Measurements from ENCODE around the gene PRUNE2. TPM values are rescaled to one million over a fixed set of nuclear protein-coding genes. Genes with fewer than 3 reads are reported as not detected.

PRUNE2 gene
- total RNA-seq, 1 donor from 2014 or later, result 26.3 TPM

- no peak for DNase-seq
Observed at GRCh38 chr9:76655971-76656370, 249.9 kb downstream of the PRUNE2 start.

DNA sequence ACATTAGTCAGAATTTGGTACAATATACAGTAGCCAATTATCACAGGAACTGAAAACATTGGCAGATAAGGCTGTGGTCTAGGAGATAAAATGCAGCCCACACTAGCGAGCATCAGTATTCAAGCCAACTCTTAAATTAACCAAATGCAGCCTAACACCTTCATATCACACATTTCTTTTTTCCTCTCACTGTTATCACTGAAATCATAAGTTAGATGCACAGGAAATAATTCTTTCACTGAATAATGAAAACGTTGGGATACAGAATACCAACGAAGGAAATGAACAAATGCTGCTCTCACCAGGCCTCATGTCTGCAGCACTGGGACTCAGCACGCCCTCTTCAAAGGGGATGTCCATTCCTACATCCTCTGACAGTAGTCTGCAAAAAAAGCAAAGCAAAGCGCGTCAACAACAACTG, 250.8 kb downstream of the PRUNE2 start:
- DNase-seq, result no peak

DNA sequence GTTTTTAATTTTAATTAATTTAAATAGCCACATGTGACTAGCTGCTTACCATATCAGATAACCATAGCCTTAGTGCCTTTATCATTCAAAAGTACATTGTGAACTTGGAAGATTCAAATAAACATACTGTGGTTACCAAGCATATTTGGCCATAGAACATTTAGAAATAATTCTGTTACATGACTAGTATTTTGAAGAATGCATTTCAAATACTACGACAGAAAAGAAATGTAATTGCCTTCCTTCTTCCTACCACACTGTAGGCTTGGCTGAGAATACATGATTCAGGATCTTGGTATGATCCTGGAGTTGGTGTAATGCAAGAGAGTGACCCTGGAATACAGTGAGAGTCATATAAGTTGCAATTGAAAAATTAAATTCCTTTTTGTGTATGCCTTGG, 251.3 kb downstream of the PRUNE2 start:
- DNase-seq, result no peak

DNA sequence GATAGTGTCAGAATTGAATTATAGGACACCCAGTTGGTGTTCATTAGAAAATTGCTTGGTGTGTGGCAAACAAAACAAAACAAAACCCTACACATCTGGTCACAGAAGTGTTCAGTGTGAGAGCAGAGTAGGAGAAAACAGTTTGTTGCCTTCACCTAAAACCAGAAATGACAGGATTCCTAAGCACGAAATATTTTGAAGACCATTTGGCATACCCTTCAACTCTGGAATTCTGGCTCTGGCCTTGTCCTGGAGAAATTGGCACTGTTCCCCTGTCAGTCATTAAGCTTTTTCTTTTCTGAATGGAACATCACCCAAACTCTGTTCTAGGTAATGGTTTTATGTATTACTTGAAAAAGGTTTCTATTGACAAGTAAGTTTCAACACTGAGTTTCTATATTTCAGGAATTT, 251.9 kb downstream of the PRUNE2 start:
- DNase-seq, result no peak

DNA sequence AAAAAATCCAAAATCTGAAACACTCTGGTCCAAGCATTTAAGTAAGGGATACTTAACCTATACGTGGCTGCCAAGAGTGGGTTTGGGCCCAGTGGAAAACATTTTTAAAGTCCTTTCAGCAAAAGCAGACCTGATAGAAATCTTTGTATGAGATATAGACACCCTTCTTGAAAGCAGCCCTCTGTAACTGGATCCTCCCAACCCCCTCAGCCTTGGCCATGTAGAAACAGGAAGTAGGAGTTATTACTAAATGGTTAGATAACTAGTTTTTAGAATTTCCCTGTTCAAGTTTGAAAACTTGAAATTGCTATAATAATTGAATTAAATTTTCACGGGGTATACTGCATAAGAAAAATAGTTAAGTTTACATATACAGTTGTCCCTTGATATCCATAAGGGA, 253.0 kb downstream of the PRUNE2 start:
- DNase-seq, result no peak

GRCh38 chr9:76651119-76651705, 254.7 kb downstream of the PRUNE2 start:
- DNase-seq, result no peak

GRCh38 chr9:76650692-76651091, 255.2 kb downstream of the PRUNE2 start:
- DNase-seq, result no peak

DNA sequence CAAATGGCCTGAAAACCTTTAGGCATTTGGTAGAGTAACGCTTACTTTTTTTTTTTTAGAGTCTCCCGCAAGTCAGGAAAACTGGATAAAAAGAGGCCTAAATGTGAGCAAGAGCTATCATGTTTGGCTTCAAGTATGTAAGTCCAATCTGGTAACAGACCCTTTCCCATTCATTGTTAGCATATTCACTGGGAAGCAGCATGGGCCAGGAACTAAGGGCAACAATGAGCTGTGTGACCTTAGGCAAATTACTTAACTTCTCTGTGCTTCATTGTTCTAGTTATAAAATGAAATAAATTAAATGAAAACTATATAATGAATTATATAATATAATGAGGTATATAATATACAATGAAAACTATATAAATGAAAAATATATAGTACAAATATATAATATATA, 256.0 kb downstream of the PRUNE2 start:
- no peak for DNase-seq

- no peak for DNase-seq
Observed at GRCh38 chr9:76646249-76646648, 259.7 kb downstream of the PRUNE2 start.

- no peak for DNase-seq
Observed at GRCh38 chr9:76644647-76645250, 261.2 kb downstream of the PRUNE2 start.

DNA sequence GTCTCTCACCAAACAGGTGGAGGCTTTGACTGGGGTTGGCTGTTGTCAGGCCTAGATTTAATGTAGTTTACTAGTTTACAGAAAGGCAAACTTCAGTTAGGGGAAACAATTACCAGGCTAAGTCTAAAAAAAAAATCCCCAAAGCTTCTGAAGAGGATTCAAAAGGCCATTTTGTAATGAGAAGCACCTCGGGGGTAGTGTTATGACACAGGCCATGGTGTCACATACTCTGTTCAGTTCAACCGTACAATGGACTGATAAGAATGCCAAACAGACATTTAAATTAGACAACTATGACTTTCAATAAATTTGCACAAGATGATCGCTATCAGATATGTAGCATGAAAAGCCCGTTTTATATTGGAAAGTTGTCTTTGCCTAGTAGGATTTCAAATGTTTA, 261.7 kb downstream of the PRUNE2 start:
- DNase-seq, result no peak

- DNase-seq, result no peak
Observed at GRCh38 chr9:76643399-76644117, 262.4 kb downstream of the PRUNE2 start.

- DNase-seq, result no peak
Observed at GRCh38 chr9:76642701-76643209, 263.2 kb downstream of the PRUNE2 start.

DNA sequence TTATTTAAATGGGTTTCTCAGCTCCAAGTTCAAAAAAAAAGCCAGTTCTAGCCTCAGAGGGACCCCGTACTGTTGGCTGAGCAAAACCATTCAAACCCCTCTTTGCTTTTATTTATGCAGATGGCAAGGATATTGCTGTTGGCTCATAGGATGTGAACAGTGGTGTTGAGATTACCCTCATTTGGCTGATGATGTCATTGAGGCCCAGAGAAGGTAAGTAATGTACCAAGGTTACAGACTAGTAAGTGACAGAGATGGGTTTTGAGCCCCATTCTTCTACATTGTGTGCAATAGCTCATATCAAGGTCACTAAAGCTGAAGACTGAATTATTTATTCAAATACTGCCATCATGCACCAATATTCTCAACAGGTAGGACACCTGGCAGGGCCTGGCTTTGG, 263.8 kb downstream of the PRUNE2 start:
- DNase-seq, result no peak

DNA sequence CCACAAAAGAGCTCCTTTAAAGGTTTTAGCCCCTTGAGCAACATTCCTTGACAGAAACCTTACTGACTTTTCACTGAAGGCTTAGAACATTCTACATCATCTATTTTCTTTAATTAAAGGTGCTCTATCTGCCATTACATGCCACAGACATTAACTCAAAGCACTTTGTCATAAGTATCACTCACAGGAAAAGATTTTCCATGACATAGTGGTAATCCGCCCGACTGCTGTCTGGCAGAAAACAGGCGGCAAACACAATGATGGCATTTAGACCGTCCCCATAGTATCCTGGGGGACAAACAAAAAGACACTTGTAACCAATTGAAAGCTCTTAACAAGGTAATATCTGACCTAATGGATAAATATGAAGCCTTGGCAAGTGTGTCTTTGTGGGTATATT, 267.9 kb downstream of the PRUNE2 start:
- peak; percentile 52 for DNase-seq

GRCh38 chr9:76637416-76637815, 268.5 kb downstream of the PRUNE2 start:
- no peak for DNase-seq

DNA sequence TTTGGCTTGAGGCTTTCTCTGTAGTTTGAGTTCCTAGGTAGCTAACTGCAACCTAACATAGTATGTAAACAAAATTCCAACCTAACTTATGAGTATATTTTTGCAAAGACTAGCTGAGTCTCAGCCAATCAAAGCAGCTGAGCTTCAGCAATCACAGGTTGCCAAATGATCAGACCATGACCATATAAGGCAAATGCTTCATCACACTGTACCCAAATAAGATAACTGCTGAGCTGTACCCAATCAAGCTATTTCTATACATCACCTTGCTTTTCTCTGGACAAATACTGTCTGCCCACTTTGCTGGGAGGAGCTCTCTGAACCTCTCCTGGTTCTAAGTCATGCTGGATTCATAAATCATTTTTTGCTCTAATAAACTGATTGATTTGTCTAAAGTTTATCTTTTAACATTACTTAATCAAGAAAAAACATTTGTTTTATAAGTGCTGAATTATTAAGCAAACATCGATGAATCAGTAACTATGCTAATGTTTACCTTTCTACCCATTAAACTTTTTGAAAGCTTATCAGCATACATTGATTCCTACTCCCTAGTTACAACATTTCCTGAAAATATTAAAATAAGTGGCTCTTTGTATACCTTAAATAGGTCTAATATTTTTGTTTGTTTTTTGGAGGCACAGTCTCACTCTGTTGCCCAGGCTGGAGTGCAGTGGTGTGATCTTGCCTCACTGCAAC, 271.4 kb downstream of the PRUNE2 start:
- no peak for DNase-seq

- DNase-seq, result no peak
Observed at GRCh38 chr9:76630916-76631315, 275.0 kb downstream of the PRUNE2 start.

GRCh38 chr9:76629205-76629990, 276.5 kb downstream of the PRUNE2 start:
- no peak for DNase-seq

DNA sequence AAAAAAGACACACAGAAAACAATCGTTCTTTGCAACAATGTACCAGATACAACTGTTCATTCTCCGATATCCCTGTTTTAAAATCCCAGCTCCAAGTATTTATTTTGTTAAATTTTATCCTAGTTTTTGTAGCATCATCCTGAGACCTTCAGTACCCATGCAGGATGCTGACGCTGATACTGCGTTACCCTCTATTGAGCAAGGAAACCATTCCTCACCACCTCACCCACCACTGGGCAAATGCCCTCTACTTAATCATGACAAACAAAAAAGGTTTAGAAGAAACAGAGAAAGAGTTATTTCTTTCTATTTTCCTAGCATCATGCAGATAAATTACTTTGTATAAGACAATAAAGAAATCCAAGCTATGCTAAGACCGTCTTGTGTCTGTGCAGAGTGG, 277.8 kb downstream of the PRUNE2 start:
- DNase-seq, result no peak

DNA sequence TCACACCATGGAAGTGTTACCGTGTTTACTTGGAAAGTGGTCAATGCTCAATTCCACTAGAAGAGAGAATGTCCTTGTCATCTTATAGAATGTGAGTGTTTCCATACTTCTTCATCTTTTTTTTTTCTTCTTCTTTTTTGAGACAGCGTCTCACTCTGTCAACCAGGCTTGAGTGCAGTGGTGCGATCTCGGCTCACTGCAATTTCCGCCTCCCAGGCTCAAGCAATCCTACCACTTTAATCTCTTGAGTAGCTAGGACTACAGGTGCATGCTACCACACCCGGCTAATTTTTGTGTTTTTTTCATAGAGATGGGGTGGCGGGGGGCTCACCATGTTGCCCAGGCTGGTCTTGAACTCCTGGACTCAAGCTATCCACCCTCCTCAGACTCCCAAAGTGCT, 278.9 kb downstream of the PRUNE2 start:
- no peak for DNase-seq

DNA sequence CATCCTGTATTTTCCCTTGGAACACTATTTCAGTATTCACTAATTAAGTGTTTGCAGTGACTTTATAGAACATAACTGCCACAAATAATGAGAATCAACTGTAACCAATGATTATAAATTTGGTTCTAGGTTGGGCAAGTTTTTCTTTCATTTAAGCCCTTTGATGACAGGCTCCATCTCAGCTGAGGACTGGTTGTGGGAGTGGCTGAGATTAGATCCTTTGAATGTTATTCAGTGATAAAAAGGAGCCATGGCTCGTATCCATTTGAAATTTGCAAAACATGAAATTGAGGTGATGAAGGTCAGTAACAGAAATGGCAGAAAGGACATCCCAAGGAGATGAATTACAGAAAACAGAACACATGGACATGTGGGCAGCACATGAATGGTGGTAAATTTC, 279.8 kb downstream of the PRUNE2 start:
- DNase-seq, result no peak

All from tongue (tissue), 2 donors.